Measurements from ENCODE around the gene MACF1. TPM values are rescaled to one million over a fixed set of nuclear protein-coding genes. Genes with fewer than 3 reads are reported as not detected.

Gene MACF1
- total RNA-seq, 1 donor from 2014 or later = 185 TPM

- Mint-ChIP-seq H3K36me3 (ENCODE audit: low read depth) (no peaks in the 10 kb centered on the region), H3K27ac (ENCODE audit: unreplicated experiment) (no peak overlapping the region), H3K4me3 (no peak overlapping the region), H3K4me1 (peaks cover under 1% of the 10 kb centered on the region), H3K27me3 (ENCODE audit: low read depth) (no peaks in the 10 kb centered on the region), H3K9me3 (no peaks in the 10 kb centered on the region)
- no peak for TF ChIP-seq CTCF (conservative IDR thresholded peaks at IDR 0.05)
- DNase-seq (ENCODE audit: low read depth, low spot score) = no peak
Observed at GRCh38 chr1:39277879-39278278, 73.4 kb downstream of the MACF1 start.

GRCh38 chr1:39282537-39283216 is 78.2 kb downstream of the MACF1 start:
- Mint-ChIP-seq H3K36me3 (ENCODE audit: low read depth) (peaks cover 7% of the 10 kb centered on the region), H3K4me1 (no peaks in the 10 kb centered on the region), H3K27ac (ENCODE audit: unreplicated experiment) (no peak overlapping the region), H3K27me3 (ENCODE audit: low read depth) (no peaks in the 10 kb centered on the region), H3K4me3 (no peak overlapping the region), H3K9me3 (no peaks in the 10 kb centered on the region)
- no peak for DNase-seq (ENCODE audit: low read depth, low spot score)
- TF ChIP-seq CTCF (conservative IDR thresholded peaks at IDR 0.05) = no peak

- Mint-ChIP-seq H3K27me3 (ENCODE audit: low read depth) (no peaks in the 10 kb centered on the region), H3K4me3 (no peak overlapping the region), H3K9me3 (peaks cover 1% of the 10 kb centered on the region), H3K4me1 (no peaks in the 10 kb centered on the region), H3K36me3 (ENCODE audit: low read depth) (peaks cover 9% of the 10 kb centered on the region), H3K27ac (ENCODE audit: unreplicated experiment) (no peak overlapping the region)
- DNase-seq (ENCODE audit: low read depth, low spot score) = no peak
- no peak for TF ChIP-seq CTCF (conservative IDR thresholded peaks at IDR 0.05)
Observed at GRCh38 chr1:39283858-39284257, 79.4 kb downstream of the MACF1 start.

GRCh38 chr1:39287541-39287940 is 83.0 kb downstream of the MACF1 start:
- no peak overlapping the region for H3K27ac Mint-ChIP-seq (ENCODE audit: unreplicated experiment)
- TF ChIP-seq CTCF (conservative IDR thresholded peaks at IDR 0.05) = no peak
- H3K4me1 Mint-ChIP-seq = no peaks in the 10 kb centered on the region
- peaks cover 5% of the 10 kb centered on the region for H3K9me3 Mint-ChIP-seq
- H3K27me3 Mint-ChIP-seq (ENCODE audit: low read depth) = no peaks in the 10 kb centered on the region
- no peak overlapping the region for H3K4me3 Mint-ChIP-seq
- no peak for DNase-seq (ENCODE audit: low read depth, low spot score)
- peaks cover 22% of the 10 kb centered on the region for H3K36me3 Mint-ChIP-seq (ENCODE audit: low read depth)

GRCh38 chr1:39288735-39289465 is 84.4 kb downstream of the MACF1 start:
- Mint-ChIP-seq H3K4me1 (peaks cover 10% of the 10 kb centered on the region), H3K27me3 (ENCODE audit: low read depth) (no peaks in the 10 kb centered on the region), H3K27ac (ENCODE audit: unreplicated experiment) (no peak overlapping the region), H3K9me3 (peaks cover 5% of the 10 kb centered on the region), H3K36me3 (ENCODE audit: low read depth) (peaks cover 26% of the 10 kb centered on the region), H3K4me3 (no peak overlapping the region)
- no peak for TF ChIP-seq CTCF (conservative IDR thresholded peaks at IDR 0.05)
- no peak for DNase-seq (ENCODE audit: low read depth, low spot score)
